Neural cell (in vitro differentiated cells): ENCODE data around the gene PIK3CA.
"Not testable (repeated sequence)": the region's sequence is repeated elsewhere in the genome, so short reads cannot be mapped to it uniquely, and the experiment has no call there.

ENCODE experiments used
- EZH2 ChIP-seq: fragments of 200-600, 300-800 bp; shearing (Covaris generic), sonication (generic); IDR thresholded peaks from 2 replicates; pipeline ENCODE4 v1.6.1; 2014; ENCODE audit warnings: antibody characterized with exemption, low read length, borderline replicate concordance, mild to moderate bottlenecking; ENCODE audit not compliant: insufficient read depth, poor library complexity, severe bottlenecking
- POLR2AphosphoS5 ChIP-seq: IDR thresholded peaks from 2 replicates; pipeline ENCODE4 v1.6.1; 2012
- TF ChIP-seq, protein P1 (sequence below): fragments of 450-650 bp; IDR thresholded peaks from 2 replicates; pipeline ENCODE4 v1.5.1; 2014; ENCODE audit warnings: antibody characterized with exemption, mild to moderate bottlenecking, moderate library complexity; ENCODE audit not compliant: poor library complexity, severe bottlenecking
- TF ChIP-seq, protein P2 (sequence below): IDR thresholded peaks from 2 replicates; pipeline ENCODE4 v1.6.1; 2012; ENCODE audit warnings: borderline replicate concordance

DNA sequence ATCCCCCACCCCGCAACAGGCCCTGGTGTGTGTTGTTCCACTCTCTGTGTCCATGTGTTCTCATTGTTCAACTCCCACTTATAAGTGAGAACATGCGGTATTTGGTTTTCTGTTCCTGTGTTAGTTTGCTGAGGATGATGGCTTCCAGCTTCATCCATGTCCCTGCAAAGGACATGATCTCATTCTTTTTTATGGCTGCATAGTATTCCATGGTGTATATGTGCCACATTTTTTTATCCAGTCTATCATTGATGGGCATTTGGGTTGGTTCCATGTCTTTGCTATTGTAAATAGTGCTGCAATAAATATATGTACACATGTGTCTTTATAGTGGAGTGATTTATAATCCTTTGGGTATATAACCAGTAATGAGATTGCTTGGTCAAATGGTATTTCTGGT is 126.3 kb downstream of the PIK3CA start:
- TF ChIP-seq, protein P1, sequence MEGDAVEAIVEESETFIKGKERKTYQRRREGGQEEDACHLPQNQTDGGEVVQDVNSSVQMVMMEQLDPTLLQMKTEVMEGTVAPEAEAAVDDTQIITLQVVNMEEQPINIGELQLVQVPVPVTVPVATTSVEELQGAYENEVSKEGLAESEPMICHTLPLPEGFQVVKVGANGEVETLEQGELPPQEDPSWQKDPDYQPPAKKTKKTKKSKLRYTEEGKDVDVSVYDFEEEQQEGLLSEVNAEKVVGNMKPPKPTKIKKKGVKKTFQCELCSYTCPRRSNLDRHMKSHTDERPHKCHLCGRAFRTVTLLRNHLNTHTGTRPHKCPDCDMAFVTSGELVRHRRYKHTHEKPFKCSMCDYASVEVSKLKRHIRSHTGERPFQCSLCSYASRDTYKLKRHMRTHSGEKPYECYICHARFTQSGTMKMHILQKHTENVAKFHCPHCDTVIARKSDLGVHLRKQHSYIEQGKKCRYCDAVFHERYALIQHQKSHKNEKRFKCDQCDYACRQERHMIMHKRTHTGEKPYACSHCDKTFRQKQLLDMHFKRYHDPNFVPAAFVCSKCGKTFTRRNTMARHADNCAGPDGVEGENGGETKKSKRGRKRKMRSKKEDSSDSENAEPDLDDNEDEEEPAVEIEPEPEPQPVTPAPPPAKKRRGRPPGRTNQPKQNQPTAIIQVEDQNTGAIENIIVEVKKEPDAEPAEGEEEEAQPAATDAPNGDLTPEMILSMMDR = not testable (repeated sequence)
- TF ChIP-seq, protein P2, sequence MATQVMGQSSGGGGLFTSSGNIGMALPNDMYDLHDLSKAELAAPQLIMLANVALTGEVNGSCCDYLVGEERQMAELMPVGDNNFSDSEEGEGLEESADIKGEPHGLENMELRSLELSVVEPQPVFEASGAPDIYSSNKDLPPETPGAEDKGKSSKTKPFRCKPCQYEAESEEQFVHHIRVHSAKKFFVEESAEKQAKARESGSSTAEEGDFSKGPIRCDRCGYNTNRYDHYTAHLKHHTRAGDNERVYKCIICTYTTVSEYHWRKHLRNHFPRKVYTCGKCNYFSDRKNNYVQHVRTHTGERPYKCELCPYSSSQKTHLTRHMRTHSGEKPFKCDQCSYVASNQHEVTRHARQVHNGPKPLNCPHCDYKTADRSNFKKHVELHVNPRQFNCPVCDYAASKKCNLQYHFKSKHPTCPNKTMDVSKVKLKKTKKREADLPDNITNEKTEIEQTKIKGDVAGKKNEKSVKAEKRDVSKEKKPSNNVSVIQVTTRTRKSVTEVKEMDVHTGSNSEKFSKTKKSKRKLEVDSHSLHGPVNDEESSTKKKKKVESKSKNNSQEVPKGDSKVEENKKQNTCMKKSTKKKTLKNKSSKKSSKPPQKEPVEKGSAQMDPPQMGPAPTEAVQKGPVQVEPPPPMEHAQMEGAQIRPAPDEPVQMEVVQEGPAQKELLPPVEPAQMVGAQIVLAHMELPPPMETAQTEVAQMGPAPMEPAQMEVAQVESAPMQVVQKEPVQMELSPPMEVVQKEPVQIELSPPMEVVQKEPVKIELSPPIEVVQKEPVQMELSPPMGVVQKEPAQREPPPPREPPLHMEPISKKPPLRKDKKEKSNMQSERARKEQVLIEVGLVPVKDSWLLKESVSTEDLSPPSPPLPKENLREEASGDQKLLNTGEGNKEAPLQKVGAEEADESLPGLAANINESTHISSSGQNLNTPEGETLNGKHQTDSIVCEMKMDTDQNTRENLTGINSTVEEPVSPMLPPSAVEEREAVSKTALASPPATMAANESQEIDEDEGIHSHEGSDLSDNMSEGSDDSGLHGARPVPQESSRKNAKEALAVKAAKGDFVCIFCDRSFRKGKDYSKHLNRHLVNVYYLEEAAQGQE = not testable (repeated sequence)
- TF ChIP-seq POLR2AphosphoS5, EZH2: not testable (repeated sequence)
